ENCODE results near the gene ACOT12. TPM values are rescaled to one million over a fixed set of nuclear protein-coding genes. Genes with fewer than 3 reads are reported as not detected.

The ACOT12 gene
- total and polyA plus RNA-seq, 2 donors (not counting 1 experiment from before 2014, with no cell fraction given) = 0.06 TPM; not detected in 1

DNA sequence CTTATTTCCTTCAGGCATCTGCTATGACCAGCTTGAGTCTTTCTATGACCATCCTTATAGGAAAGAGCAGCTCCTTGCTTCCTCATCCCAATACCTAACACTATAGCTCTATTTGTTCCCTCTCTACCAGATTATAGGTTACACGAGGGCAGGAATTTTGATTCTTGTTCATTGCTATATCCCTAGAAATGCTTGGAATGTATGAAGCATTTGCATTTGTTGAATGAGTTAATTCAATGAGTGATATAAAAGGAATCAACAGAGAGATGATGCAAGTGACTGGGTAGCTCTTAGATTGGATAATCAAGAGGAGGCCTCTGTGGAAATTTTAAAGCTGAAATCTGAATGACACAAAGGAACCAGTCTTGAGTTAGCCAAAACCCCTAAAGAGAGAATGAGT lies 78.6 kb downstream of the ACOT12 start:
- no peaks in the 10 kb centered on the region for H3K9me3 ChIP-seq (ENCODE audit: control extremely low read depth in 1 of 3, control insufficient read depth in 2 of 3, insufficient read depth in 1 of 3, low read length in 2 of 3)
- POLR2A ChIA-PET = no interaction called here
- H3K27ac ChIP-seq (ENCODE audit: low read length in 2 of 2) = no peak overlapping the region
- H3K4me1 ChIP-seq (ENCODE audit: control insufficient read depth in 2 of 2, insufficient read depth in 2 of 2, low read length in 2 of 2) = no peaks in the 10 kb centered on the region
- H3K4me3 ChIP-seq (ENCODE audit: control extremely low read depth in 1 of 5, extremely low read depth in 1 of 5, insufficient read depth in 1 of 5, low read depth in 2 of 5, low read length in 4 of 5) = no peak overlapping the region
- peaks cover 2% of the 10 kb centered on the region for H3K4me1 Mint-ChIP-seq
- H3K4me2 ChIP-seq (replicated peaks; ENCODE audit: low read depth, low read length, poor library complexity, severe bottlenecking) = no peak overlapping the region
- no peak overlapping the region for H2AFZ ChIP-seq (ENCODE audit: insufficient read depth, low read depth, low read length, poor library complexity, severe bottlenecking)
- no peak overlapping the region for H3K9ac ChIP-seq (ENCODE audit: low read length)
- H3K27ac Mint-ChIP-seq = no peak overlapping the region
- CTCF ChIA-PET = interaction anchor here (0.6 to 1.1 kb wide), 2 partner anchors 16 to 82 kb away, joined by 4 to 5 read pairs; no protein-coding TSS in a partner anchor
- H3K36me3 ChIP-seq (replicated peaks in 1 of 2; ENCODE audit: control extremely low read depth in 1 of 2, control insufficient read depth in 1 of 2, extremely low read depth in 1 of 2, insufficient read depth in 2 of 2, low read length in 1 of 2) = peaks cover 8 to 9% of the 10 kb centered on the region in 2 experiments
- intact Hi-C loops (cut with micrococcal nuclease) = no loop called here
- H3K27me3 ChIP-seq (replicated peaks in 1 of 4; ENCODE audit: control extremely low read depth in 1 of 4, control insufficient read depth in 3 of 4, insufficient read depth in 4 of 4, low read length in 3 of 4) = no peaks in the 10 kb centered on the region
- no CpG with 5 or more reads among the region's 1 CpG for WGBS (ENCODE audit: insufficient coverage)
- no peaks in the 10 kb centered on the region for H4K20me1 ChIP-seq (ENCODE audit: control insufficient read depth, insufficient read depth, low read length, poor library complexity, severe bottlenecking)
- ATAC-seq (ENCODE audit: low read depth) (no peak), DNase-seq (no peak)
- no peak overlapping the region for H3K4me3 Mint-ChIP-seq
- TF ChIP-seq EZH2 (IDR thresholded peaks at IDR 0.05; ENCODE audit: borderline replicate concordance, insufficient read depth, low read depth, low read length, poor library complexity, severe bottlenecking) (no peak), CTCF (IDR thresholded peaks at IDR 0.05) (no peak)
- no peaks in the 10 kb centered on the region for H3K79me2 ChIP-seq (ENCODE audit: control insufficient read depth, insufficient read depth, low read length)
- H3K27me3 Mint-ChIP-seq = no peaks in the 10 kb centered on the region
- no peaks in the 10 kb centered on the region for H3K9me3 Mint-ChIP-seq (ENCODE audit: insufficient read depth)

GRCh38 chr5:81314581-81314980 lies 79.4 kb downstream of the ACOT12 start:
- H3K27me3 Mint-ChIP-seq = no peaks in the 10 kb centered on the region
- Histone ChIP-seq H3K9ac (ENCODE audit: low read length) (no peak overlapping the region), H2AFZ (ENCODE audit: insufficient read depth, low read depth, low read length, poor library complexity, severe bottlenecking) (no peak overlapping the region), H3K79me2 (ENCODE audit: control insufficient read depth, insufficient read depth, low read length) (no peaks in the 10 kb centered on the region), H3K4me3 (ENCODE audit: control extremely low read depth in 1 of 5, extremely low read depth in 1 of 5, insufficient read depth in 1 of 5, low read depth in 2 of 5, low read length in 4 of 5) (no peak overlapping the region), H3K36me3 (replicated peaks in 1 of 2; ENCODE audit: control extremely low read depth in 1 of 2, control insufficient read depth in 1 of 2, extremely low read depth in 1 of 2, insufficient read depth in 2 of 2, low read length in 1 of 2) (peaks cover 9 to 10% of the 10 kb centered on the region in 2 experiments), H3K9me3 (ENCODE audit: control extremely low read depth in 1 of 3, control insufficient read depth in 2 of 3, insufficient read depth in 1 of 3, low read length in 2 of 3) (no peaks in the 10 kb centered on the region), H3K4me1 (ENCODE audit: control insufficient read depth in 2 of 2, insufficient read depth in 2 of 2, low read length in 2 of 2) (no peaks in the 10 kb centered on the region), H3K27ac (ENCODE audit: low read length in 2 of 2) (no peak overlapping the region), H4K20me1 (ENCODE audit: control insufficient read depth, insufficient read depth, low read length, poor library complexity, severe bottlenecking) (no peaks in the 10 kb centered on the region), H3K4me2 (replicated peaks; ENCODE audit: low read depth, low read length, poor library complexity, severe bottlenecking) (no peak overlapping the region), H3K27me3 (replicated peaks in 1 of 4; ENCODE audit: control extremely low read depth in 1 of 4, control insufficient read depth in 3 of 4, insufficient read depth in 4 of 4, low read length in 3 of 4) (no peaks in the 10 kb centered on the region)
- H3K9me3 Mint-ChIP-seq (ENCODE audit: insufficient read depth) = no peaks in the 10 kb centered on the region
- peaks cover 2% of the 10 kb centered on the region for H3K4me1 Mint-ChIP-seq
- CTCF ChIA-PET = interaction anchor here (1.1 kb wide), 1 partner anchor 15 kb away, joined by 5 read pairs; no protein-coding TSS in a partner anchor
- ATAC-seq (ENCODE audit: low read depth) (no peak), DNase-seq (no peak)
- POLR2A ChIA-PET = no interaction called here
- TF ChIP-seq EZH2 (IDR thresholded peaks at IDR 0.05; ENCODE audit: borderline replicate concordance, insufficient read depth, low read depth, low read length, poor library complexity, severe bottlenecking) = no peak
- no peak overlapping the region for H3K4me3 Mint-ChIP-seq
- no peak overlapping the region for H3K27ac Mint-ChIP-seq
- 90% methylated on average over 3 of the region's 3 CpGs for WGBS (ENCODE audit: insufficient coverage)
- intact Hi-C loops (cut with micrococcal nuclease) = no loop called here
